ENCODE measurements around the gene NKAIN1.
"Not testable (repeated sequence)": the region's sequence is repeated elsewhere in the genome, so short reads cannot be mapped to it uniquely, and the experiment has no call there.

NKAIN1 gene

GRCh38 chr1:31143455-31143854, 96.2 kb downstream of the NKAIN1 start (continued):
- TF ChIP-seq ZBTB8A (tag by site-specific recombination; IDR thresholded peaks at IDR 0.05) (peak; percentile 35; the same call in 1 of the 2 replicates), PRDM6 (tag by site-specific recombination; IDR thresholded peaks at IDR 0.05) (no peak)

GRCh38 chr1:31142406-31142805, 97.3 kb downstream of the NKAIN1 start:
- H3K36me3 ChIP-seq (ENCODE audit: control insufficient read depth in 2 of 2, insufficient read depth in 1 of 2, low read length in 2 of 2), result no peaks in the 10 kb centered on the region
- ChIA-PET POLR2A (no interaction called here), CTCF (interaction anchor here (0.6 kb wide), 2 partner anchors 101 to 159 kb away, joined by 3 to 4 read pairs; no protein-coding TSS in a partner anchor)
- H3K27ac ChIP-seq (ENCODE audit: extremely low read depth, low read depth, low read length), result no peak overlapping the region
- no peak overlapping the region for H3K4me3 ChIP-seq (ENCODE audit: low read depth, low read length)
- H3K9me3 ChIP-seq (ENCODE audit: control insufficient read depth, insufficient read depth, low read depth, low read length), result no peaks in the 10 kb centered on the region
- no peaks in the 10 kb centered on the region for H3K4me1 ChIP-seq (ENCODE audit: control insufficient read depth, insufficient read depth, low read length)
- TF ChIP-seq ZBTB48 (tag by site-specific recombination; IDR thresholded peaks at IDR 0.05) (no peak), ZNF580 (tag by site-specific recombination; IDR thresholded peaks at IDR 0.05) (no peak)

- H3K4me1 ChIP-seq (ENCODE audit: control insufficient read depth, insufficient read depth, low read length), result no peaks in the 10 kb centered on the region
- no peaks in the 10 kb centered on the region for H3K9me3 ChIP-seq (ENCODE audit: control insufficient read depth, insufficient read depth, low read depth, low read length)
- no peak overlapping the region for H3K4me3 ChIP-seq (ENCODE audit: low read depth, low read length)
- no peak overlapping the region for H3K27ac ChIP-seq (ENCODE audit: extremely low read depth, low read depth, low read length)
- ChIA-PET CTCF (interaction anchor here (0.6 to 0.7 kb wide), 2 partner anchors 152 to 235 kb away, joined by 3 to 5 read pairs; no protein-coding TSS in a partner anchor), POLR2A (interaction anchor here (0.6 kb wide), 1 partner anchor 31 kb away, joined by 3 read pairs; no protein-coding TSS in a partner anchor)
- TF ChIP-seq ZFHX2 (tag by site-specific recombination; conservative IDR thresholded peaks at IDR 0.05), result no peak
- no peak for TF ChIP-seq ZNF560 (tag by site-specific recombination; IDR thresholded peaks at IDR 0.05; ENCODE audit: borderline replicate concordance)
- no peak for TF ChIP-seq ZBTB6 (tag by site-specific recombination; IDR thresholded peaks at IDR 0.05)
- no peak for TF ChIP-seq ZNF391 (tag by site-specific recombination; IDR thresholded peaks at IDR 0.05; ENCODE audit: borderline replicate concordance, low read depth)
- no peak for TF ChIP-seq ZNF239 (tag by site-specific recombination; IDR thresholded peaks at IDR 0.05)
- TF ChIP-seq ZNF121 (tag by site-specific recombination; IDR thresholded peaks at IDR 0.05), result no peak
- no peak for TF ChIP-seq RBAK (tag by site-specific recombination; IDR thresholded peaks at IDR 0.05)
- no peak for TF ChIP-seq ZNF501 (tag by site-specific recombination; IDR thresholded peaks at IDR 0.05)
- TF ChIP-seq SP3 (tag by site-specific recombination; IDR thresholded peaks at IDR 0.05), result no peak
- TF ChIP-seq ZNF324 (tag by site-specific recombination; IDR thresholded peaks at IDR 0.05), result no peak
- TF ChIP-seq ZNF37A (tag by site-specific recombination; IDR thresholded peaks at IDR 0.05), result no peak
- H3K36me3 ChIP-seq (ENCODE audit: control insufficient read depth in 2 of 2, insufficient read depth in 1 of 2, low read length in 2 of 2), result no peaks in the 10 kb centered on the region
Observed at GRCh38 chr1:31140299-31140698, 99.4 kb downstream of the NKAIN1 start.

- CTCF ChIA-PET, result interaction anchor here (0.7 kb wide), 2 partner anchors 167 to 208 kb away, joined by 3 read pairs; no protein-coding TSS in a partner anchor
- H3K4me3 ChIP-seq (ENCODE audit: low read depth, low read length); H3K36me3 ChIP-seq (ENCODE audit: control insufficient read depth in 2 of 2, insufficient read depth in 1 of 2, low read length in 2 of 2); POLR2A ChIA-PET; H3K27ac ChIP-seq (ENCODE audit: extremely low read depth, low read depth, low read length); H3K9me3 ChIP-seq (ENCODE audit: control insufficient read depth, insufficient read depth, low read depth, low read length); H3K4me1 ChIP-seq (ENCODE audit: control insufficient read depth, insufficient read depth, low read length): not testable (repeated sequence)
Observed at GRCh38 chr1:31138797-31139521, 100.7 kb downstream of the NKAIN1 start.

GRCh38 chr1:31137873-31138272, 101.8 kb downstream of the NKAIN1 start:
- H3K36me3 ChIP-seq (ENCODE audit: control insufficient read depth in 2 of 2, insufficient read depth in 1 of 2, low read length in 2 of 2); H3K4me1 ChIP-seq (ENCODE audit: control insufficient read depth, insufficient read depth, low read length); H3K9me3 ChIP-seq (ENCODE audit: control insufficient read depth, insufficient read depth, low read depth, low read length); H3K27ac ChIP-seq (ENCODE audit: extremely low read depth, low read depth, low read length); CTCF ChIA-PET; POLR2A ChIA-PET; H3K4me3 ChIP-seq (ENCODE audit: low read depth, low read length): not testable (repeated sequence)

Data from HEK293 (cell line).